Stimulated activated CD4-positive, alpha-beta T cell treated with anti-CD3 and anti-CD28 coated beads, Interleukin-4, amount 100 ng/mL, for 48 hours (primary cell): ENCODE results near the gene GDF2.
A peak's percentile ranks its signal among the peaks of the same experiment; 100 is the strongest.

ENCODE experiments used
- DNase-seq, 2 donors: peaks; one replicate each; pipeline ENCODE4 v3.0.0-alpha.2; 2020; ENCODE audit warnings: low read depth in 2 of 2

The GDF2 gene

DNA sequence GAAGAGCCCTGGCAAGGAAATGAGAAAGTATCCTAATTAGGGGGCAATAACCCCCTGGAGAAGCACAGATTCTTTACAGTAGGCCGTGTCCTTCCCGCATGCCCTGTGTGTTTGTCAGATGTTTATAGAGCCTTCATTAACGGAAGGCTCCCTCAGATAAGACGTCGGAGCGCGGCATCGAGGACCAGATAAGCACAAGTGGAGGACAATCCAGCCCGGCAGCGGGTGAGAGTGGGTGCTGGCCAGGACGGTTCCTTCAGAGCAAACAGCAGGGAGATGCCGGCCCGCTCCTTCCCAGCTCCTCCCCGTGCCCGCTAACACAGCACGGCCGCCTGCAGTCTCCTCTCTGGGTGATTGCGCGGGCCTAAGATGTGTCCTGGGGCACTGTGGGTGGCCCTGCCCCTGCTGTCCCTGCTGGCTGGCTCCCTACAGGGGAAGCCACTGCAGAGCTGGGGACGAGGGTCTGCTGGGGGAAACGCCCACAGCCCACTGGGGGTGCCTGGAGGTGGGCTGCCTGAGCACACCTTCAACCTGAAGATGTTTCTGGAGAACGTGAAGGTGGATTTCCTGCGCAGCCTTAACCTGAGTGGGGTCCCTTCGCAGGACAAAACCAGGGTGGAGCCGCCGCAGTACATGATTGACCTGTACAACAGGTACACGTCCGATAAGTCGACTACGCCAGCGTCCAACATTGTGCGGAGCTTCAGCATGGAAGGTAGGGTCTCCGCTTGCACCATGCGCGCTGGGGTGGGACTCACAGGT, at the start of gene GDF2:
TSS of gene GDF2 (plus strand) at position 155 of the 762 bp plus-strand sequence. CDS start at position 370, 215 bp downstream.
- DNase-seq = no peak

DNA sequence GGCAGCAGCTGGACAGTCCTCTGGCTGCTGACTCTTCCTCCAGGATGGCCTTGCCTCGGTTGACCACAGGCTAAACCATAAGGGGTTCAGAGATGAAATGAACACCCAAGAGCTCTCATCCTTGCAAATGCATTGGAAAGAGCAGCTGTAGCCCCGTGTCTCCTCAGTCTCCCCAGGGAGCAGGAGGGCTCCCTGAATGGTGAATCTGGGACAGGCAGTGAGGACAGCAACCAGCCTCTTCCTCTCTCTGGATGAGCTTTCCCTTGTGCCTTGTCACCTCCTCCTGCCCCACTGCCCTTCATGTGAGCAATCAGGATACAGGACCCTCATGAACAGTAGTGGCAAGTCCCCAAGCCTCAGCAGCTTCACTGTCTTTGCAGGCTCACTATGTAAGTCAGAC, 46.2 kb upstream of the GDF2 start:
- DNase-seq = no peak

GRCh38 chr10:47276576-47277351, 45.5 kb upstream of the GDF2 start:
- DNase-seq = no peak

DNA sequence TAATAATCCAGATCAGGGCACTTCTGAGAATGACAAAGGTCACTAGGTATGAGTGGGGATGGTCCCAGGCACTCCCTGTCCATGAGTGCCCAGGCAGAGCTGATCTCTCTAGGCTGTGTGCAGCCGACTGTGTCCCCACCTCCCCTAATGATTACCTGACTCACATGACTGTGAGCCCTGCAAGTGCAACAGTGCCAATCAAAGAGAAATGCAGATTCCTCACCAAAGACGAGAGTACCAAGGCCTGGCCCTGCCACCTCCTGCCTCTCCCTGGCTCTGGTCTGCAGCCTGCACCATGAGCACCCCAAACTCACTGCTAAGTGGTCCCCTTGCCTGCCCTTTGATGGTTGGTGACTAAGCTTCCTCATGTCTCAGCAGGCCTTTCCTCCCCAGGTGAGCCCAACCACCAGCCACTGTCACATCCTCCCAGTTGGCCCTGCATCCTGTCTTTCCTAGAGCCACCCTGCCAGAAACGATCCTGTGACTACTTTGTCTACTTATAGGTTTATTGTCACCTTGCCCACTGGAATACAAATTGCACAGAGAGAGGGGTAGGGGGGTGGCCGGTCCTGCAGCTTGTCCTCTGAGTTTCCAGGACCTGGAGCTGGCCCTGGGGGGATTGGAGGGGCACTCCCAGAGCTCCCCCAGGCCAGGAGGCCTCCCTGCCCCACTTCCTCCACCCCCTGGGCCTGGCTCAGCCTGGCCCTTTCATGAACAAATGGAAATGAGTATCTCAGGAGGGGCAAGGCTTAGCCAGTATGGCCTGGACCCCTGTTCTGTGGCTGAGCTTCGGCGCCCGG, 44.7 kb upstream of the GDF2 start:
- peak in 1 of 2 donors; percentile 20 for DNase-seq

DNA sequence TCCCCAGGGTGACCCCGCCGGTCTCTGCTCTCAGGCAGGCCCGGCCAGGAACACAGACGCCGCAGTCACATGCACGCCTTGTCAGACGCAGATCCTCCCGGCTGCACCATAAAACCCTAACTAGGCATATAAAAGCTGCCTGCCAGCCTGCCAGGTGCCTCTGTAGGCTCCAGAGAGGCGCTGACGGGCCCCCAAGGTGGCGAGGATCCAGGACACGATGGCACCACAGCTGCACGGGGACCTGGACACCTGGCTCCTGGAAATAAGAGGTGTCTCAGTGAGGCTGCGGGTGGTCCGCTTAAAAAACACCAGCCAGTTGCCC, 44.1 kb upstream of the GDF2 start:
- no peak for DNase-seq

- DNase-seq = no peak
These were observed 43.5 kb upstream of the GDF2 start for GRCh38 chr10:47278720-47279119.

DNA sequence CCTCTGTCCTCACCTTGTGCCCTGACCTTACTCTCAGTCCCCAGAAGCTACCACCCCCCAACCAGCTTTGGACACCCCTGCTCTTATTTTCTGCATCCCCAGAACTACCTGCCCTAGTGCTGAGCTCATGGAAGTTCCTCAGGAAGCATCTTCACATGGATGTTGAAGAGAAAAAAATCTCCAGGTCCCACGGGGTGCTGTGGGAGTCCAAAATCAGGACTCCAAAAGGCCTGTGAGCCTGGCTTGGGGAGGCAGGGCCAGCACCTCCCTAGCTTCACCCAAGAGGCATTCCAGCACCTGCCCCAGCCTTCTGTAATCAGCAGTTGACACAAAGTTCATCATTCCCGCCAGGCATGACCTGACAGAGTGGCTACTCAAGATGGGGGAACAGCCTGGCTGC, 43.0 kb upstream of the GDF2 start:
- DNase-seq = no peak

GRCh38 chr10:47282005-47282656, 40.1 kb upstream of the GDF2 start:
- no peak for DNase-seq

DNA sequence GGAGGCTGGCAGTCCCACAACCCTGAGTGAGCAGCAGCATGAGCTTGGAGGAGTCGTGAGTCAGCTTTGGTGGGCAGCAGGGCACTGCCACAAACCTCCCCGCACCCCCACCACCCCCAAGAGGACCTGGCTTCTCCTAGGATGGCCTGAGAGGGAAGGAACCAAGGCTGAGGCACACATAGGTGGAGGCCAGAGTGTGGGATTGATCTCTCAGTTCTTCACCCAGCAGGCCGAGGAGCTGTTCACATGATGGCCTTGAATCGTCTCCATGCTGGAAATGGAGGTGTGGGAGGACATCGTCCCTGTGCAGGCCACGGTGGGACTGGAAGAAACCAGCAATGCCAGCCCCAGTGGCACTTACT, 39.6 kb upstream of the GDF2 start:
- no peak for DNase-seq

DNA sequence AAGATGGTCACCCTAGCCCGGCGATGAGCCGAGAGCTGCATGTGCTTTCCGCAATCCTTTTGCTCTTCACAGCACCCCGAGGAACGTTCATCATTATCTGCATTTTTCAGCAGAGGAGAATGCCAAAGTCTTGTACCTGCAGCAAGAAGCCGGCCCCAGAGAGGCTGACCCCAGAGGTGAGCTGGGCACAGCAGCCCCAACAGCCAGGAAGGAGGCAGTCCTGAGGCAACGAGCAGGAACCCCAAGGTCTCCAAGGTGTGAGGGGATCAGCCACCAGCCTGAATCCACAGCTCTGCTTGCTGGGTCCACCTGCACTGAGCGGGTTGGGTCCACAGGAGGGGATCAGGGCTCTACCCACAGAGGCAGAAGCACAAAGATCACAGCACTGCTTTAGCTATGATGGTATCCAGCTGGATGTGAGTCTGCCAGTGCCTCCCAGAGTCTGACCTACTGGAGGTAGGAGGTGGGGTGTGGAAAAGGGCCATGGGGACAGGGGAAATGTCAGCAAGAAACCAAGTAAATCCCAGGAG, 39.1 kb upstream of the GDF2 start:
- DNase-seq = no peak

DNA sequence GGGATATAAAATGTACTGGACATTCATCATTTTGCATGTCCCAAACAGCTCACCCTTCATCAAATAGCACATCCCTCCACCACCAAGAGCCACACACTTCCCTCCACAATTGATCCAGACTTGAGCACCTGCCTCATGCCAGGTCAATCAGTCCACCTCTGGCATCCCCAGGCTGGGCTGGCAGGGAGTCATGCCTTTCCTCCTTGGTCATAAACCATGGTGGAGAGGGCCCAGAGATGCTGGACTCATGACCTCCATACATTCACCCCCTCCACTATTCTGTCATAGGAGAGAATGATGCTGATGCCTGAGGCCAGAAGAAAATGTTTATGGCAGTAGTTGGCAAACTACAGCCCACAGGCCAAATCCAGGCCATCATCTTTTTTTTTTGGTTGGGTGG, 38.4 kb upstream of the GDF2 start:
- no peak for DNase-seq

GRCh38 chr10:47285381-47286115, 36.7 kb upstream of the GDF2 start:
- no peak for DNase-seq

GRCh38 chr10:47286116-47286505, 36.1 kb upstream of the GDF2 start:
- DNase-seq = no peak

DNA sequence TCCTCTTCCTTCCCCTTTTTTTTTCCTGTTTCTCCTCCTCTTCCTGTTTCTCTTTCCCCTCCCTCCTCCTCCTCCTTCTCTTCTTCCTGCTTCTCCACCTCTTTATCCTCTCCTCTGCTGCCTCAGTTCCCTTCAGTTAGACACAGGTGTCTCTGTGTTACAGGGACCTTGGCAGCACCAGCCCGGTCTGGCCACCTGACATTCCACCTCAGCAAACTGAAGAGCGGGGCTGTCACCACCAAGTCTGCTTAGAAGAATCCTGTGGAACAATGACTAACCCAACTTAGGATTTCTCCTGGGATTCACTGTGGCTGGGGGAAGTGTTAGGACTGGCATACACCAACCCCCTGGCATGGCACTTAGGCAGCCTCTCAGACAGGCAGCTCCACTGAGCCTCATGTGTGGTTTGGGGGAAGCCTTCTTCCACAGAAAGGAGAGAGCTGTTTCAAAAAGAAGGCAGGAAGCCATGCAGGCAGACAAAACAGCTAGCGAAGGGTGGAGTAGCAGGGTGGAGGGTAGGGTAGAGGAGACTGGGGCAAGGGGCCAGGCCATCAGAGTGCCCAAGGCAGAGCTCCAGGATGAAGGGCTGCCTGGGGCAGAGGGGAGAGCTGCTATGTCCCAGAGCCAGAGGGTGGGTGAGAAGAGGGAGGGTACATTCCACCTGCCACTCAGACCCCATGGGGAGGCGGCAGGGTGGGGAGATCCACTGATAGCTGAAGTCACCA, 35.5 kb upstream of the GDF2 start:
- no peak for DNase-seq

- no peak for DNase-seq
These were observed 34.9 kb upstream of the GDF2 start for GRCh38 chr10:47287365-47287802.

- DNase-seq = no peak
These were observed 34.4 kb upstream of the GDF2 start for GRCh38 chr10:47287805-47288204.

GRCh38 chr10:47288236-47288635, 34.0 kb upstream of the GDF2 start:
- DNase-seq = no peak

GRCh38 chr10:47288916-47289495, 33.2 kb upstream of the GDF2 start:
- no peak for DNase-seq

DNA sequence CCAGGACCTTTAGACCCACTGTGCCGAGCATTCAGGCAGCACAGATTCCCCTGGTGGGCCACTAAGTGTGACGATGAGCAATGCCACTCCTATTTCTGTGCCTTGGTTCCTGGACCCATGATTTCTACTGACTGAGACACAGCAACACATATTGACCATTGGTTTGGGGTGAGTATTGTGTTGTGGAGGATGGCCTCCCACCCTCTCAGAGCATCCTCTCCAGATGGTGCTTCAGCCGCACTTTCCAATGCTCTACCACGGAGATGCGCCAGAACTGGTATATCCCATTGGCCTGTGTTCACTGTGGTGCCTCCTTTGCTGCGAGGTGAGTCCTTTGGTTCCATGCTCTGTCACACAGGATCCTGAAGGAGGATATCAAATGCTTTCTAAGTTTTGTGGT, 32.3 kb upstream of the GDF2 start:
- no peak for DNase-seq

DNA sequence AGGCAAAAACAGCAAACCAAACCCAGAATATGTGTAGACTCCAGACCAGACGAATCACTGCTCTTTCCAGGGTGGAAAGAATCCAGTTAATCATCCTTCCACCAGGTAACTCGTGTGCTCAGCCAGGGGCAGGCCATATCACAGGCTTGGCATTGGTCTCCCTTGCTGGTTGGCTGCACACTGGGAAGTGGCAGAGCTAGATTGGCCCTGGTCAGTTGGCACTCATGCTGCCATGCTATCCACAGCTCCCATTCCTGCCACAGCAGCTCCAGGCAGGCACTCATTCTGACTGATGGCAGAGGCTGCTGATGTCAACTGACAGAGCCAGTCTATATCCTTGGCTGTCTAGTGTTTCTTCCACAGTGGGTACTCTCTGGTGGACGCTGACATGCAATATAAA, 31.9 kb upstream of the GDF2 start:
- DNase-seq = no peak
